Fibroblast of peridontal ligament (primary cell): Measurements from ENCODE around the gene TP53TG3D.
"Not testable (repeated sequence)": the region's sequence is repeated elsewhere in the genome, so short reads cannot be mapped to it uniquely, and the experiment has no call there.

Experiments
- DNase-seq: peaks from one replicate; pipeline ENCODE4 v3.0.0-alpha.2; 2010; ENCODE audit errors: extremely low read depth

Gene TP53TG3D, protein sequence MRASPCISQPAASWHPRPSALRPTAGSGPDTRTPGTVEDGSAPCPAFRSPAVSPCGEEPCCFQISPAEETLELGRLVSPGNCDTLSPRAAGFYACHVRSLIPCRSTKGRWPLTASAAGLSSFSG

DNA sequence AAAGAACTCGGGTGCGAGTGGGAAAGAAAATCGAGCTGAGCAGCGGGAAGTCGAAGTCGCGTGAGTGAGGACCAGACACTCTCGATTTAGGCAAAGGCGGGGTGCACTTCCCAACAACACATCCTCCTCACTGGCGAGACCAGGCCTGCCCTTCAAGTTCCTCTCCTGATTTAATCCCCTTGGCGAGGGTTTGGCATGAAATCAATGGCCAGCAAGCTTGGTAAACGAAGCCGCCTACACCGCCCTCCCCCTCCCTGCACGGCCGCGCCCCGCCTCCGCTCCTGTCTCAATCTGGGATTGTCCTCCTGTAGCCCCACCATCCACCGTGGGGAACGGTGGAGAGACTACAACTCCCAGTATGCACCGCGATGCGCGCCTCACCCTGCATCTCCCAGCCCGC is at the start of gene TP53TG3D:
Gene TP53TG3D (plus strand): TSS at position 301 of the 400 bp plus-strand sequence. CDS start 68 bp downstream, at position 369.
- DNase-seq: not testable (repeated sequence)

DNA sequence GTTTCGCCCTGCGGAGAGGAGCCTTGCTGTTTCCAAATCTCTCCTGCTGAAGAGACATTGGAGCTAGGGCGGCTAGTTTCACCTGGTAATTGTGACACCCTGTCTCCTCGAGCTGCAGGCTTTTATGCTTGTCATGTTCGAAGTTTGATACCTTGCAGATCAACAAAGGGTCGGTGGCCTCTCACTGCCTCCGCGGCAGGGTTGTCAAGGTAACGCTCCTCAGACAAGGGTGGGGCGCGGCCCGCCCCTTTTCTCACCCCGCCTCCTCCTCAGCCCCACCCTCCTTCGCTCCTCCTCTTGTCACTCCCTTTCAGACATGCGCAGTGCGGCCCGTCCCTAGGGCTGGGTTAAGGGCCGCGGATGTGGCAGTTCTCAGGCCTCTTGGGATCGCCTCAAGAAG is 421 bp downstream of the TP53TG3D start:
- not testable (repeated sequence) for DNase-seq

DNA sequence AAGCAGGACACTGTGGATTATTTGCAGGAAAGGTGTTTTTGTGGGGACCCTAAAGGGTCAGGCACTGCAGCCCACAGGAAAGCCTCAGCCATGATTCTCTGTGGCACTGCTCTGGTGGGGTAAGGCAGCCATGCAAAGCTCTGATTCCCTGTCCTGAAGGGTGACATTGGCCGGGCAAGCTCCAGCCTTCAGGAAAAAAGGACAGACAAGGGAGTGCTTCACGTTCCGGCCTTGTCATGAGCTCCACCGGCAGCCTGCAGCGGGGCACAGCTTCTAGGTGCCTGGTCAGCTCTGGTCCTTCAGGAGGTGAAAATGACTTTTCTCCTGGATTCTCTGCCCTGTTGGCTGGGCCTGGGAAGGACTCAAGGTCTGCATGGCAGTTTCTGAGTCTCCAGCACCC is 8.4 kb downstream of the TP53TG3D start:
- not testable (repeated sequence) for DNase-seq

DNA sequence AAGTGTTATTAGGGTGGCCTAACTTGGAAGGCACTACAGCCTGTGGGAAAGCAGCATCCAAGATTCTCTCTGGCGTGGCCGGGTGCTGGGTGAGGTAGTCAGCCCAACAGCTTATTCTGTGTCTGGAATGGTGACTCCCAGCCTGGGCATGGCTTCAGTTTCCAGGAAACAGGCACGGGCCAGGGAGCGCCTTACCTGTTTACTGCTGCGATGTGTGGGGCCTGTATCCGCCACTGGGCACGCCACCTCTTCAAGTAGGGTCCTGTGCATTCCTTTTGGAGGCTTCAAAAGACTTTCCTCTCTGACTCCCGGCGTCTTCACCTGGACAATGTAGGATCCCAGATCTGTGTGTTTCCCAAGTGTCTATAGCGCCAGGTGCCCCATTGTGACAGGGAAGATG is 10.5 kb downstream of the TP53TG3D start:
- not testable (repeated sequence) for DNase-seq

DNA sequence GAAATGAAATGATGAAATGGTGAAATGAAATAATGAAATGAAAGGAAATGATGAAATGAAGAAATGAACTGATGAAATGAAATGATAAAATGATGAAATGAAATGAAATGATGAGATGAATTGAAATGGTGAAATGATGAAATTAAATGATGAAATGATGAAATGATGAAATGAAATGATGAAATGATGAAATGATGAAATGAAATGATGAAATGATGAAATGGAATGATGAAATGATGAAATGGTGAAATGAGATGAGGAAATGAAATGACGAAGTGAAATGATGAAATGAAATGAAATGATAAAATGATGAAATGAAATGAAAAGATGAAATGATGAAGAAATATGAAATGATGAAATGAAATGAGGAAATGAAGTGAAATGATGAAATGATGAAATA is 28.8 kb downstream of the TP53TG3D start:
- not testable (repeated sequence) for DNase-seq

DNA sequence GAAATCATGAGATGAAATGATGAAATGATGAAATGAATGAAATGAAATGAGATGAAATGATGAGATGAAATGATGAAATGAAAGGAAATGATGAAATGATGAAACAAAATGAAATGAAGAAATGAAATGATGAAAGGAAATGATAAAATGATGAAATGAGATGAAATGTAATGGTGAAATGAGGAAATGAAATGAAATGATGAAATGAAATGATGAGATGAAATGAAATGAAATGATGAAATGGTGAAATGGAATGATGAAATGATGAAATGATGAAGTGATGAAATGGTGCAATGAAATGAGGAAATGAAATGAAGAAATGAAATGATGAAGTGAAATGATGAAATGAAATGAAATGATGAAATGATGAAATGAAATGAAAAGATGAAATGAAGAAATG is 29.9 kb downstream of the TP53TG3D start:
- not testable (repeated sequence) for DNase-seq

DNA sequence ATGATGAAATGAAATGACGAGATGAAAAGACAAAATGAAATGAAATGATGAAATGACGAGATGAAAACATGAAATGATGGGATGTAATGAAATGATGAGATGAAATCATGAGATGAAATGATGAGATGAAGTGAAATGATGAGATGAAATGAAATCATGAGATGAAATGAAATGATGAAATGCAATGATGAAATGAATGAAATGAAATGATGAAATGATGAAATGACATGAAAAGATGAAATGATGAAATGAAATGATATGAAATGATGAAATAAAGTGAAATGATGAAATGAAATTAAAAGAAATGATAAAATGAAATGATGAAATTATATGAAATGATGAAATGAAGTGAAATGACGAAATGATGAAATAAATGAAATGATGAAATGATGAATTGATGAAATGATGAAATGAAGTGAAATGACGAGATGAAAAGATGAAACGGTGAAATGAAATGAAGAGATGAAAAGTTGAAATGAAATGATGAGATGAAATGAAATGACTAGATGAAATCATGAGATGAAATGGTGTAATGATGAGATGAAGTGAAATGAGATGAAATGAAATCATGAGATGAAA is 30.9 kb downstream of the TP53TG3D start:
- DNase-seq: not testable (repeated sequence)

DNA sequence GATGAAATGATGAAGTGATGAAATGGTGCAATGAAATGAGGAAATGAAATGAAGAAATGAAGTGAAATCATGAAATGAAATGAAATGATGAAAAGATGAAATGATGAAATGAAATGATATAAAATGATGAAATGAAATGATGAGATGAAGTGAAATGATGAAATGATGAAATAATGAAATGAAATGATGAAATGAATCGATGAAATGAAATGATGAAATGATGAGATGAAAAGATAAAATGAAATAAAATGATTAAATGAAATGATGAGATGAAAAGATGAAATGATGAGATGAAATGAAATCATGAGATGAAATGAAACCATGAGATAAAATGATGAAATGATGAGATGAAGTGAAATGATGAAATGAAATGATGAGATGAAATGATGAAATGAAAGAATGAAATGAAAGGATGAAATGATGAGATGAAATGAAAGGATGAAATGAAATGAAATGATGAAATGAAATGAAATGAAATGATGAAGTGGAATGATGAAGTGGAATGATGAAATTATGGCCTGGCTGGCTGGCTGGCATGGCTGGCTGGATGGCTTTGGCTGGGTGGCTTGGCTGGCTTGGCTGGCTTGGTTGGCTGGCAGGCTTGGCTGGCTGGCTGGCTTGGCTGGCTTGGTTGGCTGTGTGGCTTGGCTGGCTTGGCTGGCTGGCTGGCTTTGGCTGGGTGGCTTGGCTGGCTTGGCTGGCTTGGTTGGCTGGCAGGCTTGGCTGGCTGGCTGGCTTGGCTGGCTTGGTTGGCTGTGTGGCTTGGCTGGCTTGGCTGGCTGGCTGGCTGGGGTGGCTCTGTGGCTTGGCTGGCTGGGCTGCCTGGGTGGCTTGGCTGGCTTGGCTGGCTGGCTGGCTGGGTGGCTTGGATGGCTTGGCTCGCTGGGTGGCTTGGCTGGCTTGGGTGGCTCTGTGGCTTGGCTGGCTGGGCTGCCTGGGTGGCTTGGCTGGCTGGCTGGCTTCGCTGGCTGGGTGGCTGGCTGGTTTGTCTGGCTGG is 32.0 kb downstream of the TP53TG3D start:
- not testable (repeated sequence) for DNase-seq

DNA sequence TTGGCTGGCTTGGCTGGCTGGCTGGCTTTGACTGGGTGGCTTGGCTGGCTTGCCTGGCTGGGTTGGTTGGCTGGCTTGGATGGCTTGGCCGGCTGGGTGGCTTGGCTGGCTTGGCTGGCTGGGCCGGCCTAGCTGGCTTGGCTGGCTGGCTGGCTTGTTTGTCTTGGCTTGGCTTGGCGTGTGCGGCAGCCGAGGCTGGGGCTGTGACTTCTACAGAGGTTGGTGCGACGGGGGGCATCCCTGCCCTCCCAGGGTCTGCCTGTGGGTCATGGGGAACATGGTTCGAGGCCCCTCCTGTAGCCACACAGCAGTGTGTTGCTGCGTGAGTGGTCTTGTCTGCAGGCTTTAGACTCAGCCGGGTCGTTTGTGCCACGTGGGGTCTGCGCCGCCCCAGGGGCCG is 33.1 kb downstream of the TP53TG3D start:
- DNase-seq: not testable (repeated sequence)

DNA sequence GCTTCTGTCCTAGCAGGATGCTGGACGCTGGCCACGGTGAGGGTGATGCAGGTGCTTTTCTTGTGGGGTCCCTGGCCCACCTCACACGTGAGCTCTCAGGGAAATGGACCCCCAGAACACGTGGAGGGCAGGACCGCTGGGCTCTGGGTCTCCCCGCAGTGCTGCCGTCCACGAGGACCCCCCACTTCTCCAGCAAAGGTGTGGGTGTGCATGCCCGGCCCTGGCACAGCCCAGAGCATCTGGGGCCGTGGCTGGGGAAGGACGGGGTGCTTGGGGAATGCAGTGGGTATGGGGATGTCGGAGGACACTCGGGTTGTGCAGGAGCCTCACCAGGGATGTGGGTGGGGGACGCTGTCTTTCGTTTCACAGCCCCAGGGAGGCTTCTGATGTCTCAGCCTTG is 34.7 kb downstream of the TP53TG3D start:
- DNase-seq: not testable (repeated sequence)

DNA sequence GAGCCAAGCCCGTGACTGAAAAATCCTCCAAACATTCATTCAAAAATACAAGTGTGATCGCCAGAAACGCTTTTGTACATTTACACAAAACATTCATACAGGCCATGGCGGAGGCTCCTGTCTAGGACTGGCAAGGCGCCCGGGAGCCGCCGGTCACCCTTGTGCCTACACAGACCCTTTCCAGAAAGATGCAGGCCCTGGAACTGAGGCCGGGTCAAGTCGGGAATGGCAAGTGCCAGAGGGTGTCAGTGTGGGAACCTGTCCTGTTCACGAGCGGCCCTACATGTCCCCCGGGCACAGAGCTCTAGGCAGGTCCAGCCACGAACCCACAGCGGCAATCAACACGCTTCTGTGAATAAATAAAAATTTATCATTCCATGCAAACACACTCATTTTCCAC is 36.1 kb downstream of the TP53TG3D start:
- DNase-seq: not testable (repeated sequence)

DNA sequence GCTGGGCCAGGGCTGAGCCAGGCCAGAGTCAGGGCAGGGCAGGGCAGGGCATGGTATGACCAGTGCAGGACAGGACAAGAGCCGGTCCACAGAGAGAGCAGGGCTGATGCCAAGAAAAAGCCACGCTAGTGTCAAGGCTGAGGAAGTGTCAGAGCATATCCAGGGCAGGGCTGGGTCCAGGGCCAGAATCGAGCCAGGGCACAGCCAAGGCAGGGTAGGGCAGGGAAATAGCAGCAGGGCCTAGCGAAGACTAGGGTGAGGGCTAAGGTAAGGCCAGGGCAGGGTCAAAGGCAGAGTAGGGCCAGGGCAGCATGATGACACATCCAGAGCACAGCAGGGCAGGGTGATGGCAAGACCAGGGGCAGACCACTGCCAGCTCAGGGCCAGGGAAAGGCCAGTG is 49.7 kb downstream of the TP53TG3D start:
- not testable (repeated sequence) for DNase-seq
